Eye (tissue), 1 donor: ENCODE measurements around the gene FAM174C.
"Not testable (repeated sequence)": the region's sequence is repeated elsewhere in the genome, so short reads cannot be mapped to it uniquely, and the experiment has no call there.

Source experiments
- DNase-seq: peaks from one replicate; pipeline ENCODE4 v3.0.0-alpha.2; 2015

The FAM174C gene

DNA sequence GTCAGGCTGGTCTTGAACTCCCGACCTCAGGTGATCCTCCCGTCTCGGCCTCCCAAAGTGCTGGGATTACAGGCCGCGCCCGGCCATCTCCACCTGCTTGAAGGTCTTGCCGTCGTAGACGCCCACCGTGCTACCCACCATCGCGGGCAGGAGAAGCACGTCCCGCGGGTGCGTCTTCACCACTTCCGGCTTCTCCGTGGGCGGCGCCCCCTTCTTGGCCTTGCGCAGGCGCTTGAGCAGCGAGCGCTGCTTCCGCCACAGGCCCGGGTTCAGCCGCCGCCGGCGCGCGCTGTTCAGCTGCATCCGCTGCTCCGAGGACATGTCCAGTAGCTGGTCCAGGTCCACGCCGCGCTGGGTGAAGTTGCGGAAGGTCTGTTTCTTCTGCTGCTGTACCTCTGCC lies 32.0 kb downstream of the FAM174C start:
- DNase-seq = no peak

DNA sequence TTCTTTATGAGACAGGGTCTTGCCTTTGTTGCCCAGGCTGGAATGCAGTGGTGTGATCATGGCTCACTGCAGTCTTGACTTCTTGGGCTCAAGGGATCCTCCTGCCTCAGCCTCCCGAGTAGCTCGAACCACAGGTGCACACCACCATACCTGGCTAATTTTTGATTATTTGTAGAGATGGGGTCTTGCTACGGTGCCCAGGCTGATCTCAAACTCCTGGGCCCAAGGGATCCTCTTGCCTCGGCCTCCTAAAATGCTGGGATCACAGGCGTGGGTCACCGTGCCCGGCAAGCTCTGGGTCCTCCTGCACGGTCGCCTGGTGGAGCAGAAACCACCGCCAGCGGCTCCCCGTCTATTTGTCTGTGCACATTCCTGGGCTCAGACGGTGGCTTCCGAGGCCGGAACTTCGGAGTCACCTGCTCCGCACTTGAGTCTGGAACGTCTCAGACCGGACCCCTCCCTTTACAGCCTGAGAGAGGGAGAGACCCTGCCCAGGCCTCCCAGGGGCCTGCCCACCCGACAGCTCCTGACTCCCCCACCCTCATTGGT lies 32.5 kb downstream of the FAM174C start:
- no peak for DNase-seq

DNA sequence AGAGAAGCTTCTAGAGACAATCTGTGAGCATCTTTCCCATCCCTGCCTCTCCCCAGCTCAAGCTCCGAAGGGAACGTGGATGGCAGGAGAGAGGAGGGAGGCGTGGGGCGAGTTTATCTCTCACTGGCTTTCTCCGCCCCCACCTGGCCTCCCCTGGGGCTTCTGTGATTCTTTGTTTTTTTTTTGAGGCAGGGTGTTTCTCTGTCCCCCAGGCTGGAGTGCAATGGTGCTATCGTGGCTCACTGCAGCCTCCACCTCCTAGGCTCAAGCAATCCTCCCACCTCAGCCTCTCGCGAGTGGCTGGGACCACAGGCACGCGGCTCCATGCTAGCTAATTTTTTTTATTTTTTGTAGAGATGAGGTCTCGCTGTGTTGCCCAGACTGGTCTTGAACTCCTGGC lies 33.4 kb downstream of the FAM174C start:
- DNase-seq = no peak

GRCh38 chr19:1309977-1310852 lies 34.9 kb downstream of the FAM174C start:
- no peak for DNase-seq

DNA sequence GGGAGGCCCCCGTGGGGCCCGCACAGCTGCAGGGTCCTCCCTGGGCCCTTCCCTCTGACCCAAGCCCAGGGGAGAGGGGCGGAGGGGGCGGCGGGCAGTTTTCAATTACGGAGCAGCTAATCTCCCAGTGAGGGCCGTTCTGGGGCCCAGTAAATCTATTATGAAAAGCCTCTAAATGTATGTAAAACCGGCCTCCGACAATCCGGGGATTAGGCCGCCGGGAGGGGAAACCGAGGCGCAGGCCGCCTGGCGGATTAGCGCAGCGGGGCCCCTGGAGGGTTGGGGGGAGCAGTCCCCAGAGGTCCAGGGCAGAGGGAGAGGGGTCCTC lies 35.5 kb downstream of the FAM174C start:
- DNase-seq = no peak

DNA sequence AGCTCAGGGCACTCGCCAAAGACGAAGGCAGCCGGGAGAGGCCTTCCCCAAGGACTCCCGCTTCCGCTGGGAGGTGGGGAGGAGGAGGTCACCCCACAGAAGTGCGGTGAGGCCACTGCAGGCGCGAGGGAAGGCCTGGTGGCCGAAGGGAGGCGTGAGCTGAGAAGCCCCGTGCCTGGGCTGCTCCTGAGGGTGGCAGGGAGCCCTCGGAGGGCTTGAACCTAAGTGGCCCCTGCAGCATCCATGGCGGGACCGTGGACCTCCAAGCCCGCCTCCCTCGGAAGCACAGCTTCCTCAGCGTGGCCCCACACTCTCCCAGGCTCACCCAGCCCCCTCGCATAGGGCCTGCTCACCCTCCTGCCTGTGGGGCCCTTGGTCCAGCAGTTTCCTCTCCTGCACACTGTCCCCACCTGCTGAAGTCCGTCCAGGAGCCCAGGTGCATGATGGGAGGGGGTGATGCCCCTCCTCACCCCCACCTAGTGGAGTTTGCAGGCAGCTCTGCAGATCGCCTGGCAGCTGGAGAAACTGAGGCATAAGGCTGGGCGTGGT lies 36.3 kb downstream of the FAM174C start:
- DNase-seq = no peak

DNA sequence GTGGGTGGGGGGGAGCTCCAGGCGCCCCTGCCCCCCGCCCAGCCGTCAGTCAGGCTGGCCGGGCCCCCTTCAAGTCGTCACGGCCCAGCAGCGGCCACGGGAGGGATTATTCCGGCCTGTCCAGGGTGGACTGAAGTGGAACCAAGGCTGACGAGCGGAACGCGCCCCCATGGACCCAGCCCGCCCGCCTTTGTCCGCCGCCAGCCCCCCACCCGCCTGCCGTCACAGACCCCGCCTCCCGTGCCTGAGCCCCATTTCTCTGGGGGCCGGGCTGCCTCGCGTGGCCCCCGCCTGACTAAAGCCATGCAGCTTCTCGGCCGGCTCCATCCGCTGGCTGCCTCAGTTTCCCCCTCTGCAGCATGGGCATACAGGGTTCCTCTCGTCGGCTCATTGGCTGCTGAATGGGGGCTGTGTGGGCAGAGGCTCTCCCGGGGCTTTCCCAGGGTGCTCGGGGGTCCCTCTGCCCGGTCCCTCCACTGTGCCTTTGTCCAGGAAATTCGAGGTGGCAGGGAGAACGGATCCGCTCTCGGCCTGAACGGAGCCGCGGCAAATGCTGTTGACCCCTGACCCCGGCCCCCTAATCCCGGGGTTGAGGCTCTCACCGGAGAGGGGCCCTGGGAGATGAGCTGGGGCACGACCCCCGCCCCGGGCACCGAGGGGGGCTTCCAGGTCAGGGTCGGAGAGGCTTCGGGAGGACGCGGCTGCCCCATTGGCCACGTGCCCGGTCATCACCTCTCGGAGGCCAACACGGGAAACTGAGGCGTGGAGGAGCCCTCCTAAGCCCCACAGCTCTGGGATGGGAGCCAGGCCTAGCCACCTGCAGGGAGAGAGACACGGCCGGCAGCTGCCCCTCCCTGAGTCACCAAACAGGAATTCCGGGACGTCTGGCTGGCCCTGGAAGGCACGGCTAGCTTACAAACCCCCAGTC lies 37.7 kb downstream of the FAM174C start:
- DNase-seq = no peak

GRCh38 chr19:1313695-1314613 lies 38.6 kb downstream of the FAM174C start:
- DNase-seq = peak; percentile 59

GRCh38 chr19:1315470-1316166 lies 40.3 kb downstream of the FAM174C start:
- peak; percentile 74 for DNase-seq

DNA sequence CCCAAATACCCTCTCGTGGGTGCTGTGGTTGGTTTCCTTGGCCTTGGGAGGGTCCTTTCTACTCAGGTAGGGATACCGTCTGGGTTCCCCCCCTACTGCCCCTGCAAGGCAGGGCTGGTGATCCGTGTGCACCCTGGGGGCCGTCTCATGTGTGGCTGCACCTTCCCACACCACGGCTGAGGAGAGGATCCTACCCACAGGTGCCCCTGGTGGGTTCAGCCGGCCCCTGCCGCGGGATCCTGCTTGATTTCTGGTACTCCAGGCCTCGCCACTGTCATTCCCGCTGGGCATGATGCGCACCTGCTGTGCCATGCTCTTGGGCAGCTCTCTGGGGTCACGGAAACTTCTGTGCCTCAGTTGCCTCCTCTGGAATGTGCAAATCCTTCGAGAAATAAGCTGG lies 41.1 kb downstream of the FAM174C start:
- DNase-seq = no peak

- no peak for DNase-seq
Measured at GRCh38 chr19:1317274-1318003, 42.1 kb downstream of the FAM174C start.

- peak; percentile 91 for DNase-seq
Measured at GRCh38 chr19:1318678-1319471, 43.5 kb downstream of the FAM174C start.

GRCh38 chr19:1320282-1320650 lies 44.9 kb downstream of the FAM174C start:
- not testable (repeated sequence) for DNase-seq

DNA sequence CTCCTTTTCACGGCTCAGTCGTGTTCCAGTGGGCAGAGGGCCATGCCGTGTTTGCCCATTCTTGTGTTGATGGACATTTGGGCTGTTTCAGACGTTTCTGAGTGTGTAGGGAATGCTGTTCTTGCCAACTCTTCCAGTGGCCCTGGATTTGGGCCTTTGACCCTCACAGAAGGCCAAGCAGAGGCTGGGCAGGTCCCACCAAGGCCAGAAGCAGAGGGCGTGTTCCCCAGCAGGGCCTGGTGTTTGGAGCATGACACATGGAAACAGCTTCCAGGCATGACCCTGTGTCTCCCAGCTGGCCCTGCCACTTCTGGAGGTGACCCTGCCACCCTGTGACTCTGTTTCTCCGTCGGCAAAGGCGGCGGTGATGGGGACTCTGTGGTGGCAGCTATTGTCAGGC lies 46.2 kb downstream of the FAM174C start:
- DNase-seq = no peak

DNA sequence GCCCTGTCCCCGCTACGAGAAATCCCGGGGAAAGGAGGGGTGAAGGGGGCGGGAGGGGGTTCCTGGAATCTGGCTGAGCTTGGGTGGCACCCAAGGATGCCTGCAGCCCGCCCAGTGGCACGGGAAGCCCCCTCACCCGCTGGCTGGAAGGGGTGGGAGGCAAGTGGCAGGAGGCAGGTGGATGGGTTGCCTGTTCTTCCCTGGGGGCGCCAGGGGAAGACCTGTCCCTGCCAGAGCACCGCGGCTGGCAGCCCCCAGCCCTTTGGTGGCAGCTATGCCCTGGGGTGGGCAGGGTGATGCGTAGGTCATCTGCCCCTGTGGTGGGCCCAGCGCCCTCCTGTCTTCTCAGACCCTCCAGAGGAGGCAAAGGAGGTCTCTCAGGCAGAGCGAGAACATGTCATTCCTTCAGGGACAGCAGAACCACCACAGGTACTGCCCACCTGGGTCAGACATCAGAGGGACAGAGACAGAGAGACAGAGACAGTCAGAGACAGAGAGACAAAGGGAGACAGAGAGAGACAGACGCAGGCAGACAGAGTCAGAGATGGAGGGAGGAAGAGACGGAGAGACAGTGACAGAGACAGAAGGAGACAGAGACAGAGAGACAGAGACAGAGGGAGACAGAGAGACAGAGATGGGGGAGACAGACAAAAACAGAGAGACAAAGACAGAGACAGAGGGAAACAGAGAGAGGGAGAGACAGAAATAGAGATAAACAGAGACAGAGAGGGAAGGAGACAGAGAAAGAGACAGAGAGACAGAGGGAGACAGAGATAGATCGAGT lies 47.1 kb downstream of the FAM174C start:
- no peak for DNase-seq

GRCh38 chr19:1324249-1324805 lies 49.0 kb downstream of the FAM174C start:
- no peak for DNase-seq

GRCh38 chr19:1324806-1325567 lies 49.7 kb downstream of the FAM174C start:
- DNase-seq = peak; percentile 95
